ENCODE data around the gene SH2D5.
"Not testable (repeated sequence)": the region's sequence is repeated elsewhere in the genome, so short reads cannot be mapped to it uniquely, and the experiment has no call there.

GRCh38 chr1:20673626-20674025 is 58.9 kb downstream of the SH2D5 start:
- TF ChIP-seq, protein P1, sequence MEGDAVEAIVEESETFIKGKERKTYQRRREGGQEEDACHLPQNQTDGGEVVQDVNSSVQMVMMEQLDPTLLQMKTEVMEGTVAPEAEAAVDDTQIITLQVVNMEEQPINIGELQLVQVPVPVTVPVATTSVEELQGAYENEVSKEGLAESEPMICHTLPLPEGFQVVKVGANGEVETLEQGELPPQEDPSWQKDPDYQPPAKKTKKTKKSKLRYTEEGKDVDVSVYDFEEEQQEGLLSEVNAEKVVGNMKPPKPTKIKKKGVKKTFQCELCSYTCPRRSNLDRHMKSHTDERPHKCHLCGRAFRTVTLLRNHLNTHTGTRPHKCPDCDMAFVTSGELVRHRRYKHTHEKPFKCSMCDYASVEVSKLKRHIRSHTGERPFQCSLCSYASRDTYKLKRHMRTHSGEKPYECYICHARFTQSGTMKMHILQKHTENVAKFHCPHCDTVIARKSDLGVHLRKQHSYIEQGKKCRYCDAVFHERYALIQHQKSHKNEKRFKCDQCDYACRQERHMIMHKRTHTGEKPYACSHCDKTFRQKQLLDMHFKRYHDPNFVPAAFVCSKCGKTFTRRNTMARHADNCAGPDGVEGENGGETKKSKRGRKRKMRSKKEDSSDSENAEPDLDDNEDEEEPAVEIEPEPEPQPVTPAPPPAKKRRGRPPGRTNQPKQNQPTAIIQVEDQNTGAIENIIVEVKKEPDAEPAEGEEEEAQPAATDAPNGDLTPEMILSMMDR (IDR thresholded peaks at IDR 0.05): not testable (repeated sequence)
- not testable (repeated sequence) for TF ChIP-seq POLR2AphosphoS5 (IDR thresholded peaks at IDR 0.05; ENCODE audit: insufficient read depth in 1 of 2, low read depth in 1 of 2)
